Measurements from ENCODE around the gene HOXD4.

Gene HOXD4

GRCh38 chr2:176193048-176193447 lies 41.7 kb downstream of the HOXD4 start:
- DNase-seq, result no peak

- DNase-seq, result no peak
Measured at GRCh38 chr2:176199902-176200301, 48.6 kb downstream of the HOXD4 start.

- no peak for DNase-seq
Measured at GRCh38 chr2:176200971-176201370, 49.6 kb downstream of the HOXD4 start.

- no peak for DNase-seq
Measured at GRCh38 chr2:176202491-176202890, 51.1 kb downstream of the HOXD4 start.

Data from retina (tissue), 1 donor.